Liver (tissue), 9 donors: ENCODE data around the gene P2RY12. TPM values are rescaled to one million over a fixed set of nuclear protein-coding genes. Genes with fewer than 3 reads are reported as not detected.

Experiments used
- DNase-seq: peaks from one replicate; pipeline ENCODE4 v3.0.0-alpha.2; 2017; ENCODE audit warnings: low spot score
- H3K27ac ChIP-seq, 2 donors: one replicate each; pipeline ENCODE4 v1.7.0; 2013; ENCODE audit warnings: inconsistent platforms in 2 of 2, low read length in 2 of 2, control low read depth in 1 of 2, low read depth in 1 of 2, mild to moderate bottlenecking in 1 of 2
- H3K27me3 ChIP-seq, 4 donors: one replicate each; pipeline versions ENCODE4 v1.6.1 to v1.7.0; 2013; ENCODE audit warnings: low read length in 3 of 4, inconsistent platforms in 1 of 4, mild to moderate bottlenecking in 1 of 4, moderate library complexity in 1 of 4; ENCODE audit not compliant: control insufficient read depth in 4 of 4, insufficient read depth in 4 of 4
- H3K36me3 ChIP-seq, 4 donors: one replicate each; pipeline versions ENCODE4 v1.6.1 to v1.7.0; 2013; ENCODE audit warnings: low read length in 3 of 4, mild to moderate bottlenecking in 3 of 4, low read depth in 1 of 4, moderate library complexity in 1 of 4; ENCODE audit not compliant: control insufficient read depth in 4 of 4, insufficient read depth in 3 of 4
- H3K4me1 ChIP-seq, 4 donors: one replicate each; pipeline versions ENCODE4 v1.6.1 to v1.7.0; 2013; ENCODE audit warnings: low read length in 3 of 4, mild to moderate bottlenecking in 3 of 4, moderate library complexity in 1 of 4; ENCODE audit not compliant: control insufficient read depth in 4 of 4, insufficient read depth in 4 of 4
- H3K4me3 ChIP-seq, 3 donors: one replicate each; pipeline versions ENCODE4 v1.6.1 to v1.7.0; 2013; ENCODE audit warnings: low read length in 3 of 3, control low read depth in 1 of 3, low read depth in 1 of 3, mild to moderate bottlenecking in 1 of 3
- H3K9ac ChIP-seq, 2 donors: one replicate each; pipeline ENCODE4 v1.7.0; 2013; ENCODE audit warnings: low read length in 2 of 2, mild to moderate bottlenecking in 2 of 2, moderate library complexity in 2 of 2, control low read depth in 1 of 2, low read depth in 1 of 2
- H3K9me3 ChIP-seq, 4 donors: one replicate each; pipeline versions ENCODE4 v1.6.1 to v1.7.0; 2013; ENCODE audit warnings: low read length in 3 of 4; ENCODE audit not compliant: control insufficient read depth in 4 of 4
- ATF3 ChIP-seq: IDR thresholded peaks from 2 replicates; pipeline ENCODE4 v1.6.1; 2016; ENCODE audit warnings: antibody characterized with exemption
- CTCF ChIP-seq: fragments of 150-350 bp; IDR thresholded peaks from 2 replicates; pipeline ENCODE4 v1.5.1; 2017; ENCODE audit warnings: improper control_type of control experiment, low read depth, low read length; ENCODE audit not compliant: missing input control
- EGR1 ChIP-seq, 2 donors: IDR thresholded peaks; 2 replicates each; pipeline ENCODE4 v1.6.1; 2016 to 2018; ENCODE audit warnings: antibody characterized with exemption in 2 of 2, low read depth in 2 of 2
- FOXA1 ChIP-seq: IDR thresholded peaks from 2 replicates; pipeline ENCODE4 v1.6.1; 2016; ENCODE audit warnings: antibody characterized with exemption
- FOXA2 ChIP-seq: IDR thresholded peaks from 2 replicates; pipeline ENCODE4 v1.6.1; 2016; ENCODE audit warnings: antibody characterized with exemption
- GABPA ChIP-seq, 2 donors: IDR thresholded peaks in 1 of 2; conservative IDR thresholded peaks in 1 of 2; 2 replicates each; pipeline ENCODE4 v1.6.1; 2016; ENCODE audit warnings: antibody characterized with exemption in 2 of 2, mild to moderate bottlenecking in 1 of 2, moderate library complexity in 1 of 2
- HNF4A ChIP-seq, 2 donors: conservative IDR thresholded peaks; 2 replicates each; pipeline ENCODE4 v1.6.1; 2016; ENCODE audit warnings: antibody characterized with exemption in 2 of 2, mild to moderate bottlenecking in 2 of 2
- HNF4G ChIP-seq: IDR thresholded peaks from 2 replicates; pipeline ENCODE4 v1.6.1; 2016; ENCODE audit warnings: antibody characterized with exemption
- JUND ChIP-seq, 2 donors: IDR thresholded peaks; 2 replicates each; pipeline ENCODE4 v1.6.1; 2016; ENCODE audit warnings: antibody characterized with exemption in 2 of 2
- MAX ChIP-seq: IDR thresholded peaks from 2 replicates; pipeline ENCODE4 v1.6.1; 2016; ENCODE audit warnings: antibody characterized with exemption
- NR2F2 ChIP-seq: IDR thresholded peaks from 2 replicates; pipeline ENCODE4 v1.6.1; 2016; ENCODE audit warnings: antibody characterized with exemption
- RAD21 ChIP-seq, 2 donors: IDR thresholded peaks; 2 replicates each; pipeline ENCODE4 v1.6.1; 2016; ENCODE audit warnings: antibody characterized with exemption in 2 of 2, mild to moderate bottlenecking in 2 of 2
- REST ChIP-seq: IDR thresholded peaks from 2 replicates; pipeline ENCODE4 v1.6.1; 2016; ENCODE audit warnings: antibody characterized with exemption, mild to moderate bottlenecking
- RXRA ChIP-seq, 2 donors: IDR thresholded peaks; 2 replicates each; pipeline ENCODE4 v1.6.1; 2017 to 2018; ENCODE audit warnings: antibody characterized with exemption in 2 of 2, mild to moderate bottlenecking in 1 of 2
- SP1 ChIP-seq: IDR thresholded peaks from 2 replicates; pipeline ENCODE4 v1.6.1; 2018; ENCODE audit warnings: antibody characterized with exemption, mild to moderate bottlenecking
- TAF1 ChIP-seq: conservative IDR thresholded peaks from 2 replicates; pipeline ENCODE4 v1.6.1; 2016; ENCODE audit warnings: antibody characterized with exemption, mild to moderate bottlenecking
- YY1 ChIP-seq: IDR thresholded peaks from 2 replicates; pipeline ENCODE4 v1.6.1; 2016; ENCODE audit warnings: antibody characterized with exemption, mild to moderate bottlenecking
- ZBTB33 ChIP-seq: IDR thresholded peaks from 2 replicates; pipeline ENCODE4 v1.6.1; 2016; ENCODE audit warnings: antibody characterized with exemption
- WGBS: extraction: QIAGEN DNeasy Blood & Tissue Kit; methylation state at CpG from one replicate; pipeline ENCODE4 v1.1.7; 2013; 5-methylcytosine and 5-hydroxymethylcytosine counted together
- polyA plus RNA-seq, 2 donors: library from polyadenylated mRNA; stranded (reverse) in 1 of 2; unstranded in 1 of 2; fragments of 200-250 nt in 1 of 2; fragments of >200 nt in 1 of 2; fragmentation: Nextera tagmentation in 1 of 2; extraction: Ambion mirVana in 1 of 2; gene quantifications; one replicate each; pipeline versions ENCODE4 v1.2.1 to v1.2.3, GENCODE V29; 2013 to 2015
- total RNA-seq, 2 donors: library from RNA; depleted of rRNA; stranded (reverse); fragments of >200 nt; gene quantifications; one replicate each; pipeline ENCODE4 v1.2.3, GENCODE V29; 2014
- donor health status: healthy.
- donor health status: healthy.
- donor health status: healthy.
- donor health status: healthy.
- donor health status: healthy.

Gene P2RY12
- total and polyA plus RNA-seq, 4 donors, result 0.43 to 2.8 (median 1.6) TPM

GRCh38 chr3:151306168-151306810 is 78.3 kb downstream of the P2RY12 start:
- H3K4me1 ChIP-seq, result no peaks in the 10 kb centered on the region
- no peak for DNase-seq
- TF ChIP-seq RXRA (IDR thresholded peaks at IDR 0.05), result no peak
- no peak for TF ChIP-seq RAD21 (IDR thresholded peaks at IDR 0.05)
- no peak for TF ChIP-seq HNF4G
- TF ChIP-seq SP1, result no peak
- no peak for TF ChIP-seq REST
- TF ChIP-seq TAF1, result no peak
- TF ChIP-seq FOXA2, result no peak
- no peak for TF ChIP-seq CTCF
- TF ChIP-seq MAX, result no peak
- no peak for TF ChIP-seq GABPA (IDR thresholded peaks at IDR 0.05 in 1 of 2, conservative IDR thresholded peaks at IDR 0.05 in 1 of 2)
- no peak for TF ChIP-seq HNF4A (conservative IDR thresholded peaks at IDR 0.05)
- no peak for TF ChIP-seq EGR1 (IDR thresholded peaks at IDR 0.05; ENCODE audit: low read depth in 2 of 2)
- TF ChIP-seq YY1, result no peak
- TF ChIP-seq ATF3, result no peak
- no peak for TF ChIP-seq FOXA1
- no peak for TF ChIP-seq NR2F2
- TF ChIP-seq JUND (IDR thresholded peaks at IDR 0.05), result no peak
- no peak for TF ChIP-seq ZBTB33
- H3K9me3 ChIP-seq, result no peaks in the 10 kb centered on the region
- WGBS, result 89% methylated on average over 6 of the region's 6 CpGs
- no peak overlapping the region for H3K4me3 ChIP-seq
- H3K9ac ChIP-seq, result no peak overlapping the region
- no peak overlapping the region for H3K27ac ChIP-seq
- no peaks in the 10 kb centered on the region for H3K36me3 ChIP-seq
- no peaks in the 10 kb centered on the region for H3K27me3 ChIP-seq
